GM12878 (cell line): ENCODE results near the gene KMT2E. TPM values are rescaled to one million over a fixed set of nuclear protein-coding genes. Genes with fewer than 3 reads are reported as not detected.

ENCODE experiments used
- ATAC-seq: fragments of 200-7000 bp; cut with Tn5 transposase; 3 replicates; pipeline ENCODE4 v1.9.1; 2020; ENCODE audit warnings: mild to moderate bottlenecking, moderate library complexity
- BruUV-seq: library from RNA; stranded (reverse); fragments of 400-500 nt; replicated peaks from 2 replicates; lab custom pipeline; 2021; lab: Mats Ljungman, UMichigan
- CTCF ChIA-PET: fragments of 300-600 bp; sonication (Branson Sonifier 250); formaldehyde crosslinking; extraction: SDS; loops from one replicate; lab custom pipeline; 2021; ENCODE audit warnings: inconsistent platforms; lab: Yijun Ruan, JAX
- POLR2A ChIA-PET: fragments of 350-600 bp; formaldehyde crosslinking; extraction: SDS; loops from one replicate; lab custom pipeline; 2021; ENCODE audit warnings: inconsistent platforms; lab: Charles Lee
- RAD21 ChIA-PET: fragments of 300-600 bp; sonication (Branson Sonifier 250); formaldehyde crosslinking; loops from one replicate; lab custom pipeline; 2023; ENCODE audit warnings: antibody characterized with exemption; ENCODE audit not compliant: unreplicated experiment; lab: Charles Lee
- SMC1A ChIA-PET: fragments of 300-600 bp; sonication (Branson Sonifier 250); formaldehyde crosslinking; loops from one replicate; lab custom pipeline; 2023; ENCODE audit not compliant: unreplicated experiment, uncharacterized antibody; lab: Charles Lee
- DNase-seq: peaks from one replicate; pipeline ENCODE4 v3.0.0-alpha.2; 2011; ENCODE audit warnings: low read depth, low spot score
- FAIRE-seq: peaks from 3 replicates; lab custom pipeline; 2011; peaks lifted over from hg19 to GRCh38; lab: Jason Lieb, UNC
- H2AFZ ChIP-seq: 2 replicates; pipeline ENCODE4 v1.6.0; 2011; ENCODE audit warnings: low read depth, low read length, control low read depth; ENCODE audit not compliant: control insufficient read depth
- H3K27ac ChIP-seq: 2 replicates; pipeline ENCODE4 v1.5.1; 2011; ENCODE audit warnings: control low read depth; ENCODE audit not compliant: control insufficient read depth, insufficient read depth
- H3K27me3 ChIP-seq, 2 experiments: replicated peaks in 1 of 2; 2 replicates each; pipeline versions ENCODE4 v1.6.0 to v1.6.1; 2011; ENCODE audit warnings: low read length in 1 of 2; ENCODE audit not compliant: control insufficient read depth in 2 of 2, insufficient read depth in 2 of 2
- H3K36me3 ChIP-seq, 2 experiments: 2 replicates each; pipeline ENCODE4 v1.5.1; 2011; ENCODE audit warnings: low read length in 1 of 2; ENCODE audit not compliant: control insufficient read depth in 2 of 2, insufficient read depth in 2 of 2
- H3K4me1 ChIP-seq: 2 replicates; pipeline ENCODE4 v1.6.1; 2011; ENCODE audit warnings: mild to moderate bottlenecking, low read length, moderate library complexity, mixed read lengths; ENCODE audit not compliant: control insufficient read depth, insufficient read depth
- H3K4me2 ChIP-seq: 2 replicates; pipeline ENCODE4 v1.6.0; 2011; ENCODE audit warnings: control low read depth; ENCODE audit not compliant: control insufficient read depth, insufficient read depth
- H3K4me3 ChIP-seq: fragments of 200-600 bp; sonication (generic); 2 replicates; pipeline ENCODE4 v1.5.1; 2016
- H3K79me2 ChIP-seq: 2 replicates; pipeline ENCODE4 v1.6.0; 2011; ENCODE audit warnings: low read length; ENCODE audit not compliant: control insufficient read depth, insufficient read depth
- H3K9ac ChIP-seq: 2 replicates; pipeline ENCODE4 v1.8.0; 2011; ENCODE audit warnings: low read length, control low read depth, mixed read lengths; ENCODE audit not compliant: control insufficient read depth, insufficient read depth
- H3K9me3 ChIP-seq: replicated peaks from 3 replicates; pipeline ENCODE4 v1.5.1; 2011; ENCODE audit warnings: mild to moderate bottlenecking, low read length; ENCODE audit not compliant: control insufficient read depth, insufficient read depth
- H4K20me1 ChIP-seq: 2 replicates; pipeline ENCODE4 v1.6.0; 2011; ENCODE audit not compliant: control insufficient read depth, insufficient read depth
- ATF7 ChIP-seq: fragments of 450-650 bp; IDR thresholded peaks from 2 replicates; pipeline ENCODE4 v1.6.1; 2016; ENCODE audit warnings: low read depth, mild to moderate bottlenecking
- BCL11A ChIP-seq: IDR thresholded peaks from 2 replicates; pipeline ENCODE4 v1.6.1; 2011; ENCODE audit warnings: low read depth, low read length
- CBFB ChIP-seq: IDR thresholded peaks from 2 replicates; pipeline ENCODE4 v1.6.1; 2016; ENCODE audit warnings: antibody characterized with exemption, low read depth
- ESRRA ChIP-seq: IDR thresholded peaks from 2 replicates; pipeline ENCODE4 v1.6.1; 2012; ENCODE audit warnings: mild to moderate bottlenecking, low read length, improper control_type of control experiment
- FOXM1 ChIP-seq: IDR thresholded peaks from 2 replicates; pipeline ENCODE4 v1.6.1; 2012; ENCODE audit warnings: low read depth, mild to moderate bottlenecking, inconsistent platforms, low read length, moderate library complexity
- HDGF ChIP-seq: fragments of 450-650 bp; IDR thresholded peaks from 2 replicates; pipeline ENCODE4 v1.6.1; 2016; ENCODE audit warnings: antibody characterized with exemption
- POLR2AphosphoS5 ChIP-seq: IDR thresholded peaks from 2 replicates; pipeline ENCODE4 v1.6.1; 2011; ENCODE audit warnings: mild to moderate bottlenecking, low read length, inconsistent platforms
- TCF3 ChIP-seq: IDR thresholded peaks from 2 replicates; pipeline ENCODE4 v1.6.1; 2012; ENCODE audit warnings: low read depth, mild to moderate bottlenecking, low read length, borderline replicate concordance; ENCODE audit not compliant: insufficient read depth
- ZNF207 ChIP-seq: fragments of 450-650 bp; IDR thresholded peaks from 2 replicates; pipeline ENCODE4 v1.6.1; 2014; ENCODE audit warnings: antibody characterized with exemption, mild to moderate bottlenecking, borderline replicate concordance
- ZNF217 ChIP-seq: fragments of 450-650 bp; IDR thresholded peaks from 2 replicates; pipeline ENCODE4 v1.6.1; 2017; ENCODE audit warnings: antibody characterized with exemption, mild to moderate bottlenecking
- ZNF24 ChIP-seq: fragments of 450-650 bp; IDR thresholded peaks from 2 replicates; pipeline ENCODE4 v1.6.1; 2017; ENCODE audit warnings: antibody characterized with exemption, mild to moderate bottlenecking
- WGBS: methylation state at CpG from one replicate; pipeline ENCODE4 v1.1.6; 2016; ENCODE audit warnings: low lambda C conversion rate; ENCODE audit not compliant: insufficient replicate concordance, insufficient coverage; ENCODE audit errors: missing lambda C conversion rate; 5-methylcytosine and 5-hydroxymethylcytosine counted together
- in situ Hi-C: fragments of 300-500 bp; cut with MboI; formaldehyde crosslinking; loops from 9 replicates; pipeline ENCODE4 v1.14.3; 2018; ENCODE audit warnings: mixed read lengths
- intact Hi-C: fragments of 100-400 bp; cut with micrococcal nuclease; formaldehyde crosslinking; loops from one replicate; pipeline ENCODE4 v1.14.2; 2022; ENCODE audit not compliant: unreplicated experiment
- polyA plus RNA-seq, 11 experiments: library from polyadenylated mRNA; depleted of rRNA in 4 of 11; unstranded in 6 of 11; stranded (reverse) in 5 of 11; fragments of >200 nt; fragmentation: Nextera tagmentation in 4 of 11; fragmentation: Illumina TruSeq in 1 of 11; extraction: Ambion mirVana in 4 of 11; extraction: Trizol in 1 of 11; gene quantifications; 1 replicate in 1 of 11; 2 replicates in 10 of 11; pipeline versions ENCODE4 v1.2.1 to v1.2.3, GENCODE V29; 2011 to 2016; ENCODE audit warnings: inconsistent platforms in 2 of 11, missing spikeins in 2 of 11, low read depth in 1 of 11
- total RNA-seq, 4 experiments: library from RNA; depleted of rRNA in 3 of 4; stranded (reverse); fragments of >200 nt in 3 of 4; fragmentation: Illumina TruSeq in 1 of 4; extraction: Trizol in 1 of 4; gene quantifications; 2 replicates each; pipeline versions ENCODE4 v1.2.1 to v1.2.3, GENCODE V29; 2013 to 2021
- TF ChIP-seq, protein P1 (sequence below): fragments of 450-650 bp; IDR thresholded peaks from 2 replicates; pipeline ENCODE4 v1.6.1; 2017; ENCODE audit warnings: low read depth, mild to moderate bottlenecking, moderate library complexity
- TF ChIP-seq, protein P2 (sequence below): fragments of 450-650 bp; IDR thresholded peaks from 2 replicates; pipeline ENCODE4 v1.6.1; 2017; ENCODE audit warnings: antibody characterized with exemption, mild to moderate bottlenecking, moderate library complexity
- TF ChIP-seq, protein P3 (sequence below): fragments of 450-650 bp; IDR thresholded peaks from 2 replicates; pipeline ENCODE4 v1.6.1; 2017; ENCODE audit warnings: mild to moderate bottlenecking, moderate library complexity

The KMT2E gene
- total and polyA plus RNA-seq, 10 of the 15 experiments (the other 5 are each of a cell fraction or from before 2014, with no cell fraction given) = 13.2 to 68.1 (median 34.1) TPM

DNA sequence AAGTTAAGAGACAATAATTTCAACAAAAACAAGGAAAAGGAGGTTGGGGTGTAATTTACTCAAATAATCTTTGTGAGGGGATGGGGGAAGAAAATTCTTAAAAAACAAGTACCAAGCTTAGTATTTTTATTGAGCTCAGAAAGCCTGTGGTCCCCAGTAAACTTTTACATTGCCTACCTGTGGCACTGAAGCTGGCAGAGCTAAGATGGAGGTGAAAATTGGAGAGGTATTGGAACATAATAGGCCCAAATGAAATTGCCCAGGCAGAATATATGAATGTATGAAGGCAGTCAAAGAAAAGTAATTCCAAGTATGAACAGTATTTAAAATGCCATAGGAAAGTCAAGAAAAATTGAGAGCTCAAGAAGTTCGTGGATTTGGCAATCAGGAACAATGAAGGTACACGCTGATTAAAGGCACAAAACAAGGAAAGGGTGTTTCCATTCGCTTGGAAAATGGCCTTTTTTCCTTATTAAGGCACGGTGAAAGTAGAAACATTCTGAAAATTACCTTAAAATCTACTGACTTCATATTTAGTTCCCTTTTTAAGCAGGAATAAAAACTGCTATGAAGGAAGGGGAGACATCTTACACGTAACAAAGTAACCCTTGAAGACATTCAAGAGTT is 3.4 kb upstream of the KMT2E start:
- WGBS = under 1% methylated on average over 5 of the region's 5 CpGs
- TF ChIP-seq, protein P1, sequence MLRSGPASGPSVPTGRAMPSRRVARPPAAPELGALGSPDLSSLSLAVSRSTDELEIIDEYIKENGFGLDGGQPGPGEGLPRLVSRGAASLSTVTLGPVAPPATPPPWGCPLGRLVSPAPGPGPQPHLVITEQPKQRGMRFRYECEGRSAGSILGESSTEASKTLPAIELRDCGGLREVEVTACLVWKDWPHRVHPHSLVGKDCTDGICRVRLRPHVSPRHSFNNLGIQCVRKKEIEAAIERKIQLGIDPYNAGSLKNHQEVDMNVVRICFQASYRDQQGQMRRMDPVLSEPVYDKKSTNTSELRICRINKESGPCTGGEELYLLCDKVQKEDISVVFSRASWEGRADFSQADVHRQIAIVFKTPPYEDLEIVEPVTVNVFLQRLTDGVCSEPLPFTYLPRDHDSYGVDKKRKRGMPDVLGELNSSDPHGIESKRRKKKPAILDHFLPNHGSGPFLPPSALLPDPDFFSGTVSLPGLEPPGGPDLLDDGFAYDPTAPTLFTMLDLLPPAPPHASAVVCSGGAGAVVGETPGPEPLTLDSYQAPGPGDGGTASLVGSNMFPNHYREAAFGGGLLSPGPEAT = no peak
- TF ChIP-seq TCF3 (no peak), HDGF (no peak), ESRRA (no peak), ZNF217 (no peak), POLR2AphosphoS5 (peak; percentile 32; the same call in 1 of the 2 replicates), ATF7 (no peak), ZNF207 (no peak), BCL11A (no peak), ZNF24 (no peak), CBFB (no peak), FOXM1 (no peak)
- TF ChIP-seq, protein P2, sequence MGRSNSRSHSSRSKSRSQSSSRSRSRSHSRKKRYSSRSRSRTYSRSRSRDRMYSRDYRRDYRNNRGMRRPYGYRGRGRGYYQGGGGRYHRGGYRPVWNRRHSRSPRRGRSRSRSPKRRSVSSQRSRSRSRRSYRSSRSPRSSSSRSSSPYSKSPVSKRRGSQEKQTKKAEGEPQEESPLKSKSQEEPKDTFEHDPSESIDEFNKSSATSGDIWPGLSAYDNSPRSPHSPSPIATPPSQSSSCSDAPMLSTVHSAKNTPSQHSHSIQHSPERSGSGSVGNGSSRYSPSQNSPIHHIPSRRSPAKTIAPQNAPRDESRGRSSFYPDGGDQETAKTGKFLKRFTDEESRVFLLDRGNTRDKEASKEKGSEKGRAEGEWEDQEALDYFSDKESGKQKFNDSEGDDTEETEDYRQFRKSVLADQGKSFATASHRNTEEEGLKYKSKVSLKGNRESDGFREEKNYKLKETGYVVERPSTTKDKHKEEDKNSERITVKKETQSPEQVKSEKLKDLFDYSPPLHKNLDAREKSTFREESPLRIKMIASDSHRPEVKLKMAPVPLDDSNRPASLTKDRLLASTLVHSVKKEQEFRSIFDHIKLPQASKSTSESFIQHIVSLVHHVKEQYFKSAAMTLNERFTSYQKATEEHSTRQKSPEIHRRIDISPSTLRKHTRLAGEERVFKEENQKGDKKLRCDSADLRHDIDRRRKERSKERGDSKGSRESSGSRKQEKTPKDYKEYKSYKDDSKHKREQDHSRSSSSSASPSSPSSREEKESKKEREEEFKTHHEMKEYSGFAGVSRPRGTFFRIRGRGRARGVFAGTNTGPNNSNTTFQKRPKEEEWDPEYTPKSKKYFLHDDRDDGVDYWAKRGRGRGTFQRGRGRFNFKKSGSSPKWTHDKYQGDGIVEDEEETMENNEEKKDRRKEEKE = no peak
- TF ChIP-seq, protein P3, sequence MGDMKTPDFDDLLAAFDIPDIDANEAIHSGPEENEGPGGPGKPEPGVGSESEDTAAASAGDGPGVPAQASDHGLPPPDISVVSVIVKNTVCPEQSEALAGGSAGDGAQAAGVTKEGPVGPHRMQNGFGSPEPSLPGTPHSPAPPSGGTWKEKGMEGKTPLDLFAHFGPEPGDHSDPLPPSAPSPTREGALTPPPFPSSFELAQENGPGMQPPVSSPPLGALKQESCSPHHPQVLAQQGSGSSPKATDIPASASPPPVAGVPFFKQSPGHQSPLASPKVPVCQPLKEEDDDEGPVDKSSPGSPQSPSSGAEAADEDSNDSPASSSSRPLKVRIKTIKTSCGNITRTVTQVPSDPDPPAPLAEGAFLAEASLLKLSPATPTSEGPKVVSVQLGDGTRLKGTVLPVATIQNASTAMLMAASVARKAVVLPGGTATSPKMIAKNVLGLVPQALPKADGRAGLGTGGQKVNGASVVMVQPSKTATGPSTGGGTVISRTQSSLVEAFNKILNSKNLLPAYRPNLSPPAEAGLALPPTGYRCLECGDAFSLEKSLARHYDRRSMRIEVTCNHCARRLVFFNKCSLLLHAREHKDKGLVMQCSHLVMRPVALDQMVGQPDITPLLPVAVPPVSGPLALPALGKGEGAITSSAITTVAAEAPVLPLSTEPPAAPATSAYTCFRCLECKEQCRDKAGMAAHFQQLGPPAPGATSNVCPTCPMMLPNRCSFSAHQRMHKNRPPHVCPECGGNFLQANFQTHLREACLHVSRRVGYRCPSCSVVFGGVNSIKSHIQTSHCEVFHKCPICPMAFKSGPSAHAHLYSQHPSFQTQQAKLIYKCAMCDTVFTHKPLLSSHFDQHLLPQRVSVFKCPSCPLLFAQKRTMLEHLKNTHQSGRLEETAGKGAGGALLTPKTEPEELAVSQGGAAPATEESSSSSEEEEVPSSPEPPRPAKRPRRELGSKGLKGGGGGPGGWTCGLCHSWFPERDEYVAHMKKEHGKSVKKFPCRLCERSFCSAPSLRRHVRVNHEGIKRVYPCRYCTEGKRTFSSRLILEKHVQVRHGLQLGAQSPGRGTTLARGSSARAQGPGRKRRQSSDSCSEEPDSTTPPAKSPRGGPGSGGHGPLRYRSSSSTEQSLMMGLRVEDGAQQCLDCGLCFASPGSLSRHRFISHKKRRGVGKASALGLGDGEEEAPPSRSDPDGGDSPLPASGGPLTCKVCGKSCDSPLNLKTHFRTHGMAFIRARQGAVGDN = 0 out of 2 replicates have a peak, but pooled peaks have one; percentile 14

More for the DNA sequence above, 3.4 kb upstream of the KMT2E start:
- Histone ChIP-seq H3K4me1 (peaks cover 6% of the 10 kb centered on the region), H2AFZ (no peak overlapping the region), H3K79me2 (peaks cover 96% of the 10 kb centered on the region), H3K9ac (peak overlapping the region; percentile 100), H3K27ac (peak overlapping the region; percentile 100), H3K9me3 (no peaks in the 10 kb centered on the region; the same call in 2 of the 3 replicates), H4K20me1 (no peaks in the 10 kb centered on the region; the same call in 1 of the 2 replicates), H3K4me2 (peak overlapping the region; percentile 64), H3K36me3 (peaks cover 0 to 9% of the 10 kb centered on the region in 2 experiments; a peak in 2 of 4 replicates), H3K4me3 (peak overlapping the region; percentile 81), H3K27me3 (no peaks in the 10 kb centered on the region)
- SMC1A ChIA-PET = interaction anchor here (0.5 to 13.2 kb wide), 26 partner anchors 7 to 851 kb away, joined by 3 to 270 read pairs (median 4); no protein-coding TSS in a partner anchor
- FAIRE-seq (no peak), ATAC-seq (no peak), DNase-seq (no peak)
- BruUV-seq = no TSS peak
- in situ Hi-C loops (loop anchor here (5.0 to 25.0 kb wide), 2 partner anchors 63 to 1277 kb away; partner anchors contain the start of gene NAMPT), intact Hi-C loops (loop anchor here (10.0 kb wide), 1 partner anchor 1274 kb away; the partner anchor contains the start of gene NAMPT)
- RAD21 ChIA-PET = interaction anchor here (0.5 to 8.9 kb wide), 9 partner anchors 8 to 388 kb away, joined by 3 to 112 read pairs (median 7); no protein-coding TSS in a partner anchor
- POLR2A ChIA-PET = interaction anchor here (0.6 to 6.0 kb wide), 18 partner anchors 7 to 1274 kb away, joined by 3 to 83 read pairs (median 4); partner anchors contain the start of gene NAMPT
- CTCF ChIA-PET = interaction anchor here (0.6 to 4.2 kb wide), 17 partner anchors 9 to 521 kb away, joined by 3 to 25 read pairs (median 4); partner anchors contain the start of gene RINT1
